Measurements from ENCODE around the gene TMED5. TPM values are rescaled to one million over a fixed set of nuclear protein-coding genes. Genes with fewer than 3 reads are reported as not detected.

Gene TMED5
- total RNA-seq, 1 donor from 2014 or later: 39.1 TPM

- Histone ChIP-seq H3K4me3 (no peak overlapping the region), H3K36me3 (peaks cover 10 to 21% of the 10 kb centered on the region in 2 donors)
- TF ChIP-seq CTCF (IDR thresholded peaks at IDR 0.05): no peak
Observed at GRCh38 chr1:93113127-93113526, 67.1 kb downstream of the TMED5 start.

GRCh38 chr1:93111561-93111960, 68.7 kb downstream of the TMED5 start:
- peaks cover 6 to 13% of the 10 kb centered on the region in 2 donors for H3K36me3 ChIP-seq

More at GRCh38 chr1:93113127-93113526, 67.1 kb downstream of the TMED5 start:
- Histone ChIP-seq H3K4me1 (peaks cover 0 to 9% of the 10 kb centered on the region in 2 donors), H3K27ac (no peak overlapping the region), H3K9me3 (no peaks in the 10 kb centered on the region), H3K27me3 (no peaks in the 10 kb centered on the region)
- intact Hi-C loops (cut with DNase I): no loop called here
- no peak for DNase-seq (ENCODE audit: low spot score in 2 of 2)

GRCh38 chr1:93111065-93111464, 69.1 kb downstream of the TMED5 start:
- no peak for DNase-seq (ENCODE audit: low spot score in 2 of 2)
- intact Hi-C loops (cut with DNase I): no loop called here
- Histone ChIP-seq H3K36me3 (peaks cover 4 to 11% of the 10 kb centered on the region in 2 donors), H3K4me1 (peaks cover 0 to 9% of the 10 kb centered on the region in 2 donors), H3K4me3 (no peak overlapping the region), H3K27me3 (no peaks in the 10 kb centered on the region), H3K27ac (peak overlapping the region; percentile 17 to 46), H3K9me3 (peaks cover 0 to 6% of the 10 kb centered on the region in 2 donors)
- TF ChIP-seq CTCF (IDR thresholded peaks at IDR 0.05): no peak

More at GRCh38 chr1:93111561-93111960, 68.7 kb downstream of the TMED5 start:
- TF ChIP-seq CTCF (IDR thresholded peaks at IDR 0.05): no peak
- intact Hi-C loops (cut with DNase I): no loop called here
- peaks cover 0 to 6% of the 10 kb centered on the region in 2 donors for H3K9me3 ChIP-seq
- DNase-seq (ENCODE audit: low spot score in 2 of 2): no peak
- no peak overlapping the region for H3K4me3 ChIP-seq
- H3K27me3 ChIP-seq: no peaks in the 10 kb centered on the region
- peaks cover 0 to 9% of the 10 kb centered on the region in 2 donors for H3K4me1 ChIP-seq
- H3K27ac ChIP-seq: peak overlapping the region; percentile 17 to 46

GRCh38 chr1:93109578-93109977, 70.6 kb downstream of the TMED5 start:
- Histone ChIP-seq H3K36me3 (no peaks in the 10 kb centered on the region), H3K27ac (no peak overlapping the region), H3K4me3 (no peak overlapping the region), H3K9me3 (peaks cover 0 to 6% of the 10 kb centered on the region in 2 donors), H3K4me1 (peaks cover 0 to 9% of the 10 kb centered on the region in 2 donors), H3K27me3 (no peaks in the 10 kb centered on the region)
- no peak for DNase-seq (ENCODE audit: low spot score in 2 of 2)
- TF ChIP-seq CTCF (IDR thresholded peaks at IDR 0.05): no peak
- intact Hi-C loops (cut with DNase I): no loop called here

GRCh38 chr1:93108335-93108734, 71.9 kb downstream of the TMED5 start:
- TF ChIP-seq CTCF (IDR thresholded peaks at IDR 0.05): no peak
- H3K9me3 ChIP-seq: peaks cover 0 to 6% of the 10 kb centered on the region in 2 donors
- no peaks in the 10 kb centered on the region for H3K36me3 ChIP-seq
- intact Hi-C loops (cut with DNase I): no loop called here
- peaks cover 0 to 9% of the 10 kb centered on the region in 2 donors for H3K4me1 ChIP-seq
- H3K27ac ChIP-seq: no peak overlapping the region
- no peak for DNase-seq (ENCODE audit: low spot score in 2 of 2)
- H3K4me3 ChIP-seq: no peak overlapping the region
- H3K27me3 ChIP-seq: no peaks in the 10 kb centered on the region

- intact Hi-C loops (cut with DNase I): no loop called here
- H3K4me3 ChIP-seq: no peak overlapping the region
- DNase-seq (ENCODE audit: low spot score in 2 of 2): no peak
- H3K9me3 ChIP-seq: peaks cover 0 to 6% of the 10 kb centered on the region in 2 donors
- TF ChIP-seq CTCF (IDR thresholded peaks at IDR 0.05): no peak
- no peak overlapping the region for H3K27ac ChIP-seq
- peaks cover 0 to 9% of the 10 kb centered on the region in 2 donors for H3K4me1 ChIP-seq
- H3K36me3 ChIP-seq: no peaks in the 10 kb centered on the region
- H3K27me3 ChIP-seq: no peaks in the 10 kb centered on the region
Observed at GRCh38 chr1:93107395-93107794, 72.8 kb downstream of the TMED5 start.

Measured in ascending aorta (tissue), 2 donors.